Pulmonary artery endothelial cell (primary cell): ENCODE measurements around the gene TP53TG3D. TPM values are rescaled to one million over a fixed set of nuclear protein-coding genes. Genes with fewer than 3 reads are reported as not detected.
"Not testable (repeated sequence)": the region's sequence is repeated elsewhere in the genome, so short reads cannot be mapped to it uniquely, and the experiment has no call there.

Experiments used
- DNase-seq: peaks from one replicate; pipeline ENCODE4 v3.0.0-alpha.2; 2011; ENCODE audit warnings: low read depth, low spot score
- total RNA-seq: library from RNA; depleted of rRNA; stranded (reverse); fragments of >200 nt; gene quantifications from 2 replicates; pipeline ENCODE4 v1.2.3, GENCODE V29; 2014

Gene TP53TG3D
- 0.25 TPM in 1 of 2 replicates, not detected in the other for total RNA-seq

GRCh38 chr16:32252986-32253385 is at the start of gene TP53TG3D:
TSS of gene TP53TG3D (plus strand) at chr16:32253286. CDS start at chr16:32253354, 68 bp downstream.
- not testable (repeated sequence) for DNase-seq

GRCh38 chr16:32253507-32253906 is 421 bp downstream of the TP53TG3D start:
- DNase-seq, result not testable (repeated sequence)

- not testable (repeated sequence) for DNase-seq
Measured at GRCh38 chr16:32261526-32261925, 8.4 kb downstream of the TP53TG3D start.

- not testable (repeated sequence) for DNase-seq
Measured at GRCh38 chr16:32263552-32263951, 10.5 kb downstream of the TP53TG3D start.

GRCh38 chr16:32281910-32282309 is 28.8 kb downstream of the TP53TG3D start:
- not testable (repeated sequence) for DNase-seq

GRCh38 chr16:32283024-32283423 is 29.9 kb downstream of the TP53TG3D start:
- not testable (repeated sequence) for DNase-seq

GRCh38 chr16:32283917-32284495 is 30.9 kb downstream of the TP53TG3D start:
- not testable (repeated sequence) for DNase-seq

GRCh38 chr16:32284800-32285796 is 32.0 kb downstream of the TP53TG3D start:
- not testable (repeated sequence) for DNase-seq

GRCh38 chr16:32286193-32286592 is 33.1 kb downstream of the TP53TG3D start:
- not testable (repeated sequence) for DNase-seq

GRCh38 chr16:32287743-32288142 is 34.7 kb downstream of the TP53TG3D start:
- DNase-seq, result not testable (repeated sequence)

GRCh38 chr16:32289197-32289596 is 36.1 kb downstream of the TP53TG3D start:
- DNase-seq, result not testable (repeated sequence)

GRCh38 chr16:32302776-32303175 is 49.7 kb downstream of the TP53TG3D start:
- DNase-seq, result not testable (repeated sequence)
